ENCODE results near the gene ATG7. TPM values are rescaled to one million over a fixed set of nuclear protein-coding genes. Genes with fewer than 3 reads are reported as not detected.

ATG7 gene
- polyA plus RNA-seq, 1 donor (not counting 4 experiments of a cell fraction or from before 2014, with no cell fraction given) = 27.9 TPM

DNA sequence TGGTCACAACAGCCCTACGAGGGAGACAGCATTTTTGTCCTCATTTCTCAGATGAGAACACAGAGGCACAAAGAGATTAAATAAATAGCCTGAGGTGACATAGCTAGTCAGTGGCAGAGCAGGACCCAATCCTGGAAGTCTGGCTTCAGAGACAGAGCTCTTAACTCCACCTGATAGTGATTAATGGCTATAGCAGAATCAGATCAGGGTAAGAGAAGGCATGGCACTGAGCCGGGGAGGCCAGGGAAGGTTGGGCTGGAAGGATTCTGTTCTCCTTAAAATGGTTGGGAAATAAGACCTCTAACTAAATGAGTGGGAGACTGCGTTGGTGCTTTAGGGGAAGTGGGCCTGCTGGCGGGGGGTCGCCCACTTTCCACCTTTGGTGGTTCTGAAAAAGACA, 267.0 kb downstream of the ATG7 start:
- no peak overlapping the region for H3K4me3 ChIP-seq (ENCODE audit: control insufficient read depth in 2 of 3, extremely low read depth in 1 of 3, insufficient read depth in 2 of 3, low read depth in 1 of 3, low read length in 3 of 3)
- H3K79me2 ChIP-seq (ENCODE audit: control insufficient read depth, insufficient read depth, low read length) = no peaks in the 10 kb centered on the region
- H3K9ac ChIP-seq (ENCODE audit: control insufficient read depth, extremely low read depth, insufficient read depth, low read length) = no peak overlapping the region
- no peaks in the 10 kb centered on the region for H3K36me3 ChIP-seq (ENCODE audit: control insufficient read depth in 2 of 2, extremely low read depth in 1 of 2, insufficient read depth in 2 of 2, low read length in 2 of 2)
- FAIRE-seq = no peak
- TF ChIP-seq EZH2 (IDR thresholded peaks at IDR 0.05; ENCODE audit: low read length) = no peak
- TF ChIP-seq, protein P1, sequence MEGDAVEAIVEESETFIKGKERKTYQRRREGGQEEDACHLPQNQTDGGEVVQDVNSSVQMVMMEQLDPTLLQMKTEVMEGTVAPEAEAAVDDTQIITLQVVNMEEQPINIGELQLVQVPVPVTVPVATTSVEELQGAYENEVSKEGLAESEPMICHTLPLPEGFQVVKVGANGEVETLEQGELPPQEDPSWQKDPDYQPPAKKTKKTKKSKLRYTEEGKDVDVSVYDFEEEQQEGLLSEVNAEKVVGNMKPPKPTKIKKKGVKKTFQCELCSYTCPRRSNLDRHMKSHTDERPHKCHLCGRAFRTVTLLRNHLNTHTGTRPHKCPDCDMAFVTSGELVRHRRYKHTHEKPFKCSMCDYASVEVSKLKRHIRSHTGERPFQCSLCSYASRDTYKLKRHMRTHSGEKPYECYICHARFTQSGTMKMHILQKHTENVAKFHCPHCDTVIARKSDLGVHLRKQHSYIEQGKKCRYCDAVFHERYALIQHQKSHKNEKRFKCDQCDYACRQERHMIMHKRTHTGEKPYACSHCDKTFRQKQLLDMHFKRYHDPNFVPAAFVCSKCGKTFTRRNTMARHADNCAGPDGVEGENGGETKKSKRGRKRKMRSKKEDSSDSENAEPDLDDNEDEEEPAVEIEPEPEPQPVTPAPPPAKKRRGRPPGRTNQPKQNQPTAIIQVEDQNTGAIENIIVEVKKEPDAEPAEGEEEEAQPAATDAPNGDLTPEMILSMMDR (optimal IDR thresholded peaks at IDR 0.05 in 1 of 3, IDR thresholded peaks at IDR 0.05 in 1 of 3, conservative IDR thresholded peaks at IDR 0.05 in 1 of 3; ENCODE audit: extremely low read depth in 1 of 3, insufficient read depth in 2 of 3, low read length in 3 of 3) = no peak
- no peaks in the 10 kb centered on the region for H3K27me3 ChIP-seq (ENCODE audit: control insufficient read depth, extremely low read depth, insufficient read depth, low read length)
- H2AFZ ChIP-seq (ENCODE audit: control insufficient read depth, low read length) = no peak overlapping the region
- no peak overlapping the region for H3K4me2 ChIP-seq (ENCODE audit: control insufficient read depth, extremely low read depth, insufficient read depth, low read depth, low read length)
- peaks cover 4% of the 10 kb centered on the region for H3K4me1 ChIP-seq (ENCODE audit: control insufficient read depth, extremely low read depth, insufficient read depth, low read length)
- no peak for DNase-seq (ENCODE audit: low read depth, low spot score)
- no peaks in the 10 kb centered on the region for H3K9me1 ChIP-seq (ENCODE audit: control insufficient read depth, extremely low read depth, insufficient read depth, low read length)
- dilution Hi-C loops (cut with MboI; ENCODE audit: extremely low pct_ligation_motif_present, low sequenced_read_pairs) = no loop called here
- H4K20me1 ChIP-seq (ENCODE audit: control insufficient read depth, extremely low read depth, insufficient read depth, low read length) = no peaks in the 10 kb centered on the region
- no peak overlapping the region for H3K27ac ChIP-seq (ENCODE audit: control insufficient read depth, insufficient read depth, low read length)
- no peaks in the 10 kb centered on the region for H3K9me3 ChIP-seq (ENCODE audit: control insufficient read depth, low read depth, low read length)

DNA sequence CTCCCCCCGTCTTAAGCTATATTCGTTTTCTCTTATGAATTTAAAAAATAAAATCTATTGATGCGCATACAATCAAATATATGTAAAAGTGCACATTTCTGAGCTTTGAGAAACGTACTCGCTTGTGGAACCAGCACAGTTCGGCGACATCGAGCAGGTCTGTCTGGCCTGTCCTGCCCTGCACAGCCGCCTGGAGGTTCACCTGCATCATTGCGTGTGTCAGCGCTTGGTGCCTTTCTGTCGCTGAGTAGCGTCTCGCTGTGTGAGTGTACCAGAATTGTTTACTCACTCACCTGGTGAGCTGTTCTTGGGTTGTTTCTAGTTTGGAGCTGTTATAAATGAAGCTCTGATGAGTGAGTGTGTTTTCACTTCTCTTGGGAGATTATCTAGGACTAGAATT, 267.5 kb downstream of the ATG7 start:
- Histone ChIP-seq H3K9me3 (ENCODE audit: control insufficient read depth, low read depth, low read length) (no peaks in the 10 kb centered on the region), H4K20me1 (ENCODE audit: control insufficient read depth, extremely low read depth, insufficient read depth, low read length) (no peaks in the 10 kb centered on the region), H2AFZ (ENCODE audit: control insufficient read depth, low read length) (no peak overlapping the region), H3K4me1 (ENCODE audit: control insufficient read depth, extremely low read depth, insufficient read depth, low read length) (no peaks in the 10 kb centered on the region), H3K27me3 (ENCODE audit: control insufficient read depth, extremely low read depth, insufficient read depth, low read length) (no peaks in the 10 kb centered on the region), H3K4me3 (ENCODE audit: control insufficient read depth in 2 of 3, extremely low read depth in 1 of 3, insufficient read depth in 2 of 3, low read depth in 1 of 3, low read length in 3 of 3) (no peak overlapping the region), H3K9ac (ENCODE audit: control insufficient read depth, extremely low read depth, insufficient read depth, low read length) (no peak overlapping the region), H3K36me3 (ENCODE audit: control insufficient read depth in 2 of 2, extremely low read depth in 1 of 2, insufficient read depth in 2 of 2, low read length in 2 of 2) (no peaks in the 10 kb centered on the region), H3K9me1 (ENCODE audit: control insufficient read depth, extremely low read depth, insufficient read depth, low read length) (no peaks in the 10 kb centered on the region), H3K79me2 (ENCODE audit: control insufficient read depth, insufficient read depth, low read length) (no peaks in the 10 kb centered on the region), H3K4me2 (ENCODE audit: control insufficient read depth, extremely low read depth, insufficient read depth, low read depth, low read length) (no peak overlapping the region), H3K27ac (ENCODE audit: control insufficient read depth, insufficient read depth, low read length) (no peak overlapping the region)
- DNase-seq (ENCODE audit: low read depth, low spot score) (no peak), FAIRE-seq (no peak)
- dilution Hi-C loops (cut with MboI; ENCODE audit: extremely low pct_ligation_motif_present, low sequenced_read_pairs) = no loop called here
- no peak for TF ChIP-seq EZH2 (IDR thresholded peaks at IDR 0.05; ENCODE audit: low read length)
- TF ChIP-seq, protein P1 (optimal IDR thresholded peaks at IDR 0.05 in 1 of 3, IDR thresholded peaks at IDR 0.05 in 1 of 3, conservative IDR thresholded peaks at IDR 0.05 in 1 of 3; ENCODE audit: extremely low read depth in 1 of 3, insufficient read depth in 2 of 3, low read length in 3 of 3) = no peak

Measured in keratinocyte (primary cell).